Spleen (tissue), 11 donors: Measurements from ENCODE around the gene DYRK4. TPM values are rescaled to one million over a fixed set of nuclear protein-coding genes. Genes with fewer than 3 reads are reported as not detected.

Source experiments
- DNase-seq: peaks from one replicate; pipeline ENCODE4 v3.0.0-alpha.2; 2020
- H3K27ac ChIP-seq, 8 donors: fragments of 200-600 bp; sonication (generic) in 7 of 8; 1 replicate in 4 of 8; 2 replicates in 4 of 8; pipeline versions ENCODE4 v1.5.0 to v1.8.0; 2016 to 2021; ENCODE audit warnings: inconsistent platforms in 4 of 8, mild to moderate bottlenecking in 4 of 8, moderate library complexity in 1 of 8
- H3K27me3 ChIP-seq, 7 donors: fragments of 200-600 bp; sonication (generic) in 6 of 7; replicated peaks in 1 of 7; 1 replicate in 4 of 7; 2 replicates in 3 of 7; pipeline versions ENCODE4 v1.5.0 to v1.8.0; 2016 to 2021; ENCODE audit warnings: inconsistent platforms in 3 of 7, mild to moderate bottlenecking in 1 of 7
- H3K36me3 ChIP-seq, 6 donors: fragments of 200-600 bp; sonication (generic) in 5 of 6; 1 replicate in 4 of 6; 2 replicates in 2 of 6; pipeline versions ENCODE4 v1.5.0 to v1.8.0; 2016 to 2021; ENCODE audit warnings: inconsistent platforms in 2 of 6
- H3K4me1 ChIP-seq, 6 donors: fragments of 200-600 bp; sonication (generic) in 5 of 6; 1 replicate in 3 of 6; 2 replicates in 3 of 6; pipeline versions ENCODE4 v1.5.0 to v1.8.0; 2016 to 2021; ENCODE audit warnings: inconsistent platforms in 3 of 6
- H3K4me3 ChIP-seq, 8 donors: fragments of 200-600 bp; sonication (generic) in 7 of 8; 1 replicate in 4 of 8; 2 replicates in 4 of 8; pipeline versions ENCODE4 v1.5.0 to v1.8.0; 2016 to 2021; ENCODE audit warnings: inconsistent platforms in 4 of 8, mild to moderate bottlenecking in 4 of 8, moderate library complexity in 2 of 8
- H3K9me3 ChIP-seq, 8 donors: fragments of 200-600 bp; sonication (generic) in 7 of 8; 1 replicate in 4 of 8; 2 replicates in 4 of 8; pipeline versions ENCODE4 v1.5.0 to v1.8.0; 2016 to 2021; ENCODE audit warnings: inconsistent platforms in 4 of 8
- CTCF ChIP-seq, 11 experiments: fragments of 200-600 bp in 7 of 11; fragments of 450-650 bp in 4 of 11; sonication (generic) in 4 of 11; IDR thresholded peaks in 8 of 11; conservative IDR thresholded peaks in 3 of 11; 1 replicate in 7 of 11; 2 replicates in 4 of 11; pipeline versions ENCODE4 v1.4.0 to v1.8.0; 2016 to 2021; ENCODE audit warnings: antibody characterized with exemption in 11 of 11, inconsistent platforms in 4 of 11, mild to moderate bottlenecking in 1 of 11
- POLR2A ChIP-seq, 3 donors: fragments of 450-650 bp; IDR thresholded peaks; one replicate each; pipeline ENCODE4 v1.5.1; 2017; ENCODE audit warnings: antibody characterized with exemption in 3 of 3, mild to moderate bottlenecking in 1 of 3
- POLR2AphosphoS5 ChIP-seq, 3 donors: sonication (generic); formaldehyde crosslinking; IDR thresholded peaks; one replicate each; pipeline ENCODE4 v1.5.1; 2017; ENCODE audit warnings: antibody characterized with exemption in 3 of 3
- WGBS, 5 donors: extraction: QIAGEN DNeasy Blood & Tissue Kit in 3 of 5; methylation state at CpG; one replicate each; pipeline versions ENCODE4 v1.1.5 to v1.1.7; 2013 to 2018; 5-methylcytosine and 5-hydroxymethylcytosine counted together
- intact Hi-C: fragments of 100-400 bp; cut with DNase I; formaldehyde crosslinking; loops from one replicate; pipeline ENCODE4 v1.15.0; 2023; ENCODE audit warnings: low total_unique reads
- polyA plus RNA-seq, 3 donors: library from polyadenylated mRNA; stranded (reverse); fragments of 200-250 nt; gene quantifications; one replicate each; pipeline ENCODE4 v1.2.1, GENCODE V29; 2013
- total RNA-seq, 7 donors: library from RNA; depleted of rRNA in 3 of 7; stranded (reverse); fragments of >200 nt in 3 of 7; fragmentation: NEBNext Ultra II Directional in 4 of 7; extraction: Animal tissue kit (Norgen Biotek cat#: 25700) in 4 of 7; gene quantifications; one replicate each; pipeline versions ENCODE4 v1.1.0 to v1.2.1, GENCODE V29; 2016 to 2021
- donor health status: healthy with polysubstance abuse.
- donor health status: DM: no; HTN: no; CAD: no; lungs with moderate emphysema.
- donor health status: DM: no; HTN: no; CAD: no.
- donor health status: Bipolar disorder and iron deficiency.
- donor health status: healthy.
- donor health status: DM: no; HTN: no; CAD: no.
- donor health status: DM: yes; HTN: yes; CAD: no.

Gene DYRK4
- total and polyA plus RNA-seq, 10 donors: 32.4 to 69.6 (median 42.2) TPM

DNA sequence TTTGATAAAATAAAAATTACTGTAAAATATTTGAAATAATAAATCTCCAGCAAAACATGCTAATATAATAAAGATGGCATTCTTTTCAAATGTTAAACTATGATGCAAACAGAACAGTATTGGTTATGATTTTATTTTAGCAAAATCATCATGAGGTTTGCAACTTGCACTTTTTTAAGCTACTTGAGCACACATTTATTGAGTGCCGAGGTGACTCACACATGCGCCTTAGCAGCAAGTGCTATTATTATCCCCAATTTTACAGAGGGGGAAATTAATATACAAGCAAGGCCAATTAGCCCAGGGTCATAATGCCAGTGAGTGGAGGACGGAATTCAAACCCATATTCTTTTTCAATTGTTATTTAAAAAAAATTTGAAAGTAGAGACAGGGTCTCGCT is 7.3 kb downstream of the DYRK4 start:
- H3K4me3 ChIP-seq: no peak overlapping the region
- 89 to 94% (median 92%) methylated on average over 4 of the region's 4 CpGs for WGBS, 5 donors
- H3K9me3 ChIP-seq: no peaks in the 10 kb centered on the region
- intact Hi-C loops: no loop called here
- TF ChIP-seq POLR2AphosphoS5 (IDR thresholded peaks at IDR 0.05) (no peak), POLR2A (IDR thresholded peaks at IDR 0.05) (no peak), CTCF (IDR thresholded peaks at IDR 0.05 in 8 of 11, conservative IDR thresholded peaks at IDR 0.05 in 3 of 11) (no peak)
- DNase-seq: no peak
- no peaks in the 10 kb centered on the region for H3K27me3 ChIP-seq
- peak overlapping the region in 1 of 8 donors; percentile 79 for H3K27ac ChIP-seq
- no peaks in the 10 kb centered on the region for H3K36me3 ChIP-seq
- peaks cover 6 to 60% (median 40%) of the 10 kb centered on the region in 6 donors for H3K4me1 ChIP-seq

DNA sequence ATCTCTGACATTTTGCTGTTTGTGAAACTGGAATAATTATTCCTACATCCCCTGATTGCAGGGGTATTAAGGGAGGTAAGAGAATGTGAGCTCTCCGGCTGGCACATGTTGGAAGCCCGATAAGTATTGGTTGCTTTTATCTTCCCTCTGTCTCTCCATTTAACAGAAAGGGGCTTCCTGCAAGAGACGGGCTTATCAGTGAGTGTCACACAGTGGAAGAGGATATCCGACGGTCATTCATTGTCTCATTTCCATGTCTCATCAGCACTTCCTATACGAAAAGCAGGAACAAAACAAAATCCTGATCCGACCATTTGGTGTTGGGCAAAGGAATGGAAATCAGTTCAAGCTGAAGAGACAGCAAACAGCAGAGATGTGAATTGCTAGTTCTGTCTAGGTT is 10.7 kb downstream of the DYRK4 start:
- no peak for DNase-seq
- H3K27ac ChIP-seq: peak overlapping the region in 2 of 8 donors; percentile 29 to 45
- intact Hi-C loops: no loop called here
- no peaks in the 10 kb centered on the region for H3K36me3 ChIP-seq
- H3K9me3 ChIP-seq: no peaks in the 10 kb centered on the region
- TF ChIP-seq POLR2A (IDR thresholded peaks at IDR 0.05): no peak
- TF ChIP-seq POLR2AphosphoS5 (IDR thresholded peaks at IDR 0.05): peak in 1 of 3 donors; percentile 78
- TF ChIP-seq CTCF (IDR thresholded peaks at IDR 0.05 in 8 of 11, conservative IDR thresholded peaks at IDR 0.05 in 3 of 11): no peak
- H3K4me3 ChIP-seq: no peak overlapping the region
- peaks cover 0 to 26% (median 9%) of the 10 kb centered on the region in 6 donors for H3K4me1 ChIP-seq
- WGBS, 5 donors: 66 to 87% (median 72%) methylated on average over 7 of the region's 7 CpGs
- H3K27me3 ChIP-seq: no peaks in the 10 kb centered on the region

- peaks cover 0 to 18% (median 14%) of the 10 kb centered on the region in 6 donors for H3K4me1 ChIP-seq
- H3K9me3 ChIP-seq: no peaks in the 10 kb centered on the region
- H3K27ac ChIP-seq: peak overlapping the region in 1 of 8 donors; percentile 17
- DNase-seq: no peak
- TF ChIP-seq POLR2A (IDR thresholded peaks at IDR 0.05) (no peak), CTCF (IDR thresholded peaks at IDR 0.05 in 8 of 11, conservative IDR thresholded peaks at IDR 0.05 in 3 of 11) (peak in 7 of 11 experiments; percentile 9 to 47 (median 27)), POLR2AphosphoS5 (IDR thresholded peaks at IDR 0.05) (peak in 1 of 3 donors; percentile 41)
- intact Hi-C loops: no loop called here
- H3K27me3 ChIP-seq: no peaks in the 10 kb centered on the region
- WGBS, 5 donors: 21 to 32% (median 27%) methylated on average over 8 of the region's 8 CpGs
- H3K36me3 ChIP-seq: no peaks in the 10 kb centered on the region
- no peak overlapping the region for H3K4me3 ChIP-seq
These were observed 17.5 kb downstream of the DYRK4 start for GRCh38 chr12:4579305-4580102.

DNA sequence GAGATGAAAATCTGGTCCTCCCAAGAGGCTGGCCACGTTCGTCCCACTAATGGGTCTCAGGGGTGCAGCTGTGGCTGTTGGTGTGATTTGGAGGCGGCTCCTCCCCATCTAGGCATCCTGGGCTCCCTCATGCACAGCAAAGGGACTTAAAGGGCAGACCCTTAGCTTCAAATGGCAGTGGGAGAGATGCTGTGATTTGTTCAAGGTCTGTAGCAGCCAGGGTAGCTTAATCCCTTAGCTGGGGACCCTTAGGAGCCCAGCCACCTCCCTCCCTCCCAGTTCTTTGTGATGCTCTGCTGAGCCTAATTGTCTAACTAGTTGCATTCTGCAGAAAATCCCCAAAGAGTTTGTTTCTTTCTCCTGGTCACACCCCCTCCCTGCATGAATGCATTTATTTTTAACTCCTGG is 18.3 kb downstream of the DYRK4 start:
- no peak for DNase-seq
- intact Hi-C loops: no loop called here
- Histone ChIP-seq H3K4me3 (no peak overlapping the region), H3K27ac (no peak overlapping the region), H3K36me3 (no peaks in the 10 kb centered on the region), H3K4me1 (peaks cover 0 to 18% (median 14%) of the 10 kb centered on the region in 6 donors), H3K27me3 (no peaks in the 10 kb centered on the region), H3K9me3 (no peaks in the 10 kb centered on the region)
- no peak for TF ChIP-seq CTCF (IDR thresholded peaks at IDR 0.05 in 8 of 11, conservative IDR thresholded peaks at IDR 0.05 in 3 of 11)
- no peak for TF ChIP-seq POLR2AphosphoS5 (IDR thresholded peaks at IDR 0.05)
- TF ChIP-seq POLR2A (IDR thresholded peaks at IDR 0.05): no peak
- 46 to 75% (median 60%) methylated on average over 3 of the region's 3 CpGs; no CpG with 5 or more reads in 1 of the 5 donors for WGBS, 5 donors
